ENCODE results near the gene BPIFA2.
"Not testable (repeated sequence)": the region's sequence is repeated elsewhere in the genome, so short reads cannot be mapped to it uniquely, and the experiment has no call there.

The BPIFA2 gene

GRCh38 chr20:33167859-33168258, at the start of gene BPIFA2:
TSS of gene BPIFA2 (plus strand) at chr20:33168159. CDS start at chr20:33169146, 987 bp downstream.
- DNase-seq: no peak

- DNase-seq: no peak
These were observed 47.9 kb upstream of the BPIFA2 start for GRCh38 chr20:33119725-33120720.

- DNase-seq: no peak
These were observed 47.0 kb upstream of the BPIFA2 start for GRCh38 chr20:33120934-33121333.

- DNase-seq: not testable (repeated sequence)
These were observed 45.7 kb upstream of the BPIFA2 start for GRCh38 chr20:33122297-33122696.

GRCh38 chr20:33124261-33124660, 43.7 kb upstream of the BPIFA2 start:
- DNase-seq: no peak

GRCh38 chr20:33124994-33125393, 43.0 kb upstream of the BPIFA2 start:
- DNase-seq: no peak

GRCh38 chr20:33125983-33126382, 42.0 kb upstream of the BPIFA2 start:
- DNase-seq: no peak

- no peak for DNase-seq
These were observed 40.4 kb upstream of the BPIFA2 start for GRCh38 chr20:33127422-33128097.

GRCh38 chr20:33130568-33131061, 37.3 kb upstream of the BPIFA2 start:
- DNase-seq: no peak

- no peak for DNase-seq
These were observed 35.9 kb upstream of the BPIFA2 start for GRCh38 chr20:33131949-33132473.

GRCh38 chr20:33132513-33133372, 35.2 kb upstream of the BPIFA2 start:
- DNase-seq: no peak

GRCh38 chr20:33133373-33133941, 34.5 kb upstream of the BPIFA2 start:
- no peak for DNase-seq

- DNase-seq: no peak
These were observed 30.8 kb upstream of the BPIFA2 start for GRCh38 chr20:33137195-33137594.

- DNase-seq: no peak
These were observed 28.5 kb upstream of the BPIFA2 start for GRCh38 chr20:33139467-33139866.

- DNase-seq: no peak
These were observed 22.4 kb upstream of the BPIFA2 start for GRCh38 chr20:33145521-33145920.

GRCh38 chr20:33147299-33147698, 20.7 kb upstream of the BPIFA2 start:
- DNase-seq: no peak

GRCh38 chr20:33148040-33148439, 19.9 kb upstream of the BPIFA2 start:
- DNase-seq: no peak

GRCh38 chr20:33154252-33154651, 13.7 kb upstream of the BPIFA2 start:
- DNase-seq: no peak

- DNase-seq: no peak
These were observed 9.1 kb upstream of the BPIFA2 start for GRCh38 chr20:33158637-33159385.

- DNase-seq: no peak
These were observed 8.2 kb upstream of the BPIFA2 start for GRCh38 chr20:33159713-33160112.

- DNase-seq: no peak
These were observed 7.3 kb upstream of the BPIFA2 start for GRCh38 chr20:33160681-33161080.

All from NCI-H1417 treated with DMSO at 0.1 percent for 48 hours (cell line).